Inferior parietal cortex (tissue), 1 donor: ENCODE results near the gene KDM8.

Experiments
- DNase-seq: peaks from one replicate; pipeline ENCODE4 v3.0.0-alpha.2; 2016; ENCODE audit errors: extremely low spot score

KDM8 gene

GRCh38 chr16:27215660-27216059, 12.3 kb downstream of the KDM8 start:
- DNase-seq, result no peak

GRCh38 chr16:27216297-27216885, 13.1 kb downstream of the KDM8 start:
- no peak for DNase-seq

- peak; percentile 78 for DNase-seq
These were observed 13.9 kb downstream of the KDM8 start for GRCh38 chr16:27217256-27217655.

- no peak for DNase-seq
These were observed 15.4 kb downstream of the KDM8 start for GRCh38 chr16:27218756-27219155.

- no peak for DNase-seq
These were observed 15.8 kb downstream of the KDM8 start for GRCh38 chr16:27219161-27219560.

GRCh38 chr16:27220120-27220519, 16.8 kb downstream of the KDM8 start:
- DNase-seq, result no peak

- DNase-seq, result no peak
These were observed 17.2 kb downstream of the KDM8 start for GRCh38 chr16:27220527-27220926.

- DNase-seq, result no peak
These were observed 17.7 kb downstream of the KDM8 start for GRCh38 chr16:27220991-27221390.

GRCh38 chr16:27221576-27222248, 18.4 kb downstream of the KDM8 start:
- no peak for DNase-seq

GRCh38 chr16:27222249-27223225, 19.2 kb downstream of the KDM8 start:
- DNase-seq, result no peak

- DNase-seq, result no peak
These were observed 19.9 kb downstream of the KDM8 start for GRCh38 chr16:27223226-27223610.

- DNase-seq, result no peak
These were observed 20.4 kb downstream of the KDM8 start for GRCh38 chr16:27223701-27224100.

- DNase-seq, result no peak
These were observed 21.0 kb downstream of the KDM8 start for GRCh38 chr16:27224271-27224737.

- no peak for DNase-seq
These were observed 21.5 kb downstream of the KDM8 start for GRCh38 chr16:27224741-27225300.

- DNase-seq, result no peak
These were observed 22.4 kb downstream of the KDM8 start for GRCh38 chr16:27225536-27226360.

- no peak for DNase-seq
These were observed 23.1 kb downstream of the KDM8 start for GRCh38 chr16:27226476-27226875.

GRCh38 chr16:27226976-27227705, 23.8 kb downstream of the KDM8 start:
- DNase-seq, result no peak

- DNase-seq, result no peak
These were observed 24.7 kb downstream of the KDM8 start for GRCh38 chr16:27228045-27228444.

GRCh38 chr16:27228621-27229501, 25.5 kb downstream of the KDM8 start:
- DNase-seq, result no peak
